ENCODE results near the gene C2orf81.

DNA sequence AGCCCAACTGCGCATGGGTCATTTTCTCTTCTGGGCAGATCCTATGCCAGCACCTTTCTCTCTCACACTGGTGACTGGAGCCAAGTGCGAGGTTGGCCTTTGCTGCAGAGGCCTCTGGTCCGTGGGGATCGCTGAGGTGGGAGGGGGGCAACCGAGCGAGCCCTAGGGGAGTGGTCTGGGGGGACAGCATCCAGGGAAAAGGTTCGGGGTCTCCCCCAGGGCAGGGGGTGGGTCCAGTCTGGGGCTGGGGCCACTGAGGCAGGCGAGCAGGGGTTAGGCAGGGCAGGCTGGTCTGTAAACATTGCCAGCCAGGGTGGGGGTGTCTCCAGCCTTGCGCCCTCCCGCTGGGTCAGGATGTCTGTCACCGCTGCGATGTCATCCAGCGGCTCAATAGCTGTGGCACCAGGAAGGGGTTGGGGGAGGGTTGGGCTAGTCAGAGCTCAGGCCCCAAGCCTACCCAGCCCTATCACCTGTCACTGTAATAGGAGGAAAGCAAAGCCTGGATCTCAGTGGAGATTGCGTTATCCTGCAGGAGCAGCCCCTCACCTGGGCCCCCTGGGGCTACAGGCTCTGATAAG is 4.9 kb upstream of the C2orf81 start:
- TF ChIP-seq, protein P1, sequence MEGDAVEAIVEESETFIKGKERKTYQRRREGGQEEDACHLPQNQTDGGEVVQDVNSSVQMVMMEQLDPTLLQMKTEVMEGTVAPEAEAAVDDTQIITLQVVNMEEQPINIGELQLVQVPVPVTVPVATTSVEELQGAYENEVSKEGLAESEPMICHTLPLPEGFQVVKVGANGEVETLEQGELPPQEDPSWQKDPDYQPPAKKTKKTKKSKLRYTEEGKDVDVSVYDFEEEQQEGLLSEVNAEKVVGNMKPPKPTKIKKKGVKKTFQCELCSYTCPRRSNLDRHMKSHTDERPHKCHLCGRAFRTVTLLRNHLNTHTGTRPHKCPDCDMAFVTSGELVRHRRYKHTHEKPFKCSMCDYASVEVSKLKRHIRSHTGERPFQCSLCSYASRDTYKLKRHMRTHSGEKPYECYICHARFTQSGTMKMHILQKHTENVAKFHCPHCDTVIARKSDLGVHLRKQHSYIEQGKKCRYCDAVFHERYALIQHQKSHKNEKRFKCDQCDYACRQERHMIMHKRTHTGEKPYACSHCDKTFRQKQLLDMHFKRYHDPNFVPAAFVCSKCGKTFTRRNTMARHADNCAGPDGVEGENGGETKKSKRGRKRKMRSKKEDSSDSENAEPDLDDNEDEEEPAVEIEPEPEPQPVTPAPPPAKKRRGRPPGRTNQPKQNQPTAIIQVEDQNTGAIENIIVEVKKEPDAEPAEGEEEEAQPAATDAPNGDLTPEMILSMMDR (IDR thresholded peaks at IDR 0.05; ENCODE audit: low read depth, low read length, poor library complexity, severe bottlenecking), result no peak
- TF ChIP-seq EZH2phosphoT487 (IDR thresholded peaks at IDR 0.05; ENCODE audit: borderline replicate concordance, low read length), result no peak

Measured in DOHH2 (cell line).